MG63 (cell line): ENCODE measurements around the gene BLM. TPM values are rescaled to one million over a fixed set of nuclear protein-coding genes. Genes with fewer than 3 reads are reported as not detected.
A peak's percentile ranks its signal among the peaks of the same experiment; 100 is the strongest.
"Not testable (repeated sequence)": the region's sequence is repeated elsewhere in the genome, so short reads cannot be mapped to it uniquely, and the experiment has no call there.

ENCODE experiments used
- DNase-seq: peaks from one replicate; pipeline ENCODE4 v3.0.0-alpha.2; 2020
- H3K27me3 ChIP-seq: fragments of 250-450 bp; sonication (Bioruptor Pico); 2 replicates; pipeline ENCODE4 v1.5.1; 2020; ENCODE audit warnings: mild to moderate bottlenecking, moderate library complexity
- H3K36me3 ChIP-seq: fragments of 250-450 bp; sonication (Bioruptor Pico); 2 replicates; pipeline ENCODE4 v1.5.1; 2020; ENCODE audit warnings: mild to moderate bottlenecking, moderate library complexity
- H3K4me3 ChIP-seq: fragments of 250-450 bp; sonication (Bioruptor Pico); 2 replicates; pipeline ENCODE4 v1.5.1; 2020; ENCODE audit warnings: mild to moderate bottlenecking, moderate library complexity
- H3K9me3 ChIP-seq: fragments of 250-450 bp; sonication (Bioruptor Pico); 2 replicates; pipeline ENCODE4 v1.5.1; 2020; ENCODE audit warnings: mild to moderate bottlenecking, moderate library complexity
- total RNA-seq: library from RNA; depleted of rRNA; stranded (reverse); fragments of >200 nt; shearing (Covaris generic); gene quantifications from 2 replicates; pipeline ENCODE4 v1.2.3, GENCODE V29; 2014; ENCODE audit warnings: low replicate concordance

BLM gene
- total RNA-seq, 1 experiment from 2014 or later: 26.4 TPM

GRCh38 chr15:90708516-90708915 lies 8.6 kb upstream of the BLM start:
- no peaks in the 10 kb centered on the region for H3K9me3 ChIP-seq
- H3K27me3 ChIP-seq: no peaks in the 10 kb centered on the region
- DNase-seq: no peak
- H3K36me3 ChIP-seq: no peaks in the 10 kb centered on the region
- no peak overlapping the region for H3K4me3 ChIP-seq

GRCh38 chr15:90709278-90709677 lies 7.9 kb upstream of the BLM start:
- Histone ChIP-seq H3K4me3 (no peak overlapping the region), H3K36me3 (no peaks in the 10 kb centered on the region), H3K27me3 (no peaks in the 10 kb centered on the region), H3K9me3 (no peaks in the 10 kb centered on the region)
- no peak for DNase-seq

- Histone ChIP-seq H3K36me3 (no peaks in the 10 kb centered on the region), H3K9me3 (no peaks in the 10 kb centered on the region), H3K27me3 (no peaks in the 10 kb centered on the region), H3K4me3 (no peak overlapping the region)
- peak; percentile 15 for DNase-seq
These were observed 6.6 kb upstream of the BLM start for GRCh38 chr15:90710436-90711027.

GRCh38 chr15:90711418-90711824 lies 5.7 kb upstream of the BLM start:
- H3K4me3 ChIP-seq: no peak overlapping the region

GRCh38 chr15:90711842-90712241 lies 5.3 kb upstream of the BLM start:
- no peak for DNase-seq
- H3K4me3 ChIP-seq: no peak overlapping the region
- H3K27me3 ChIP-seq: no peaks in the 10 kb centered on the region
- peaks cover 5% of the 10 kb centered on the region for H3K9me3 ChIP-seq
- no peaks in the 10 kb centered on the region for H3K36me3 ChIP-seq

More at GRCh38 chr15:90711418-90711824, 5.7 kb upstream of the BLM start:
- Histone ChIP-seq H3K9me3 (peaks cover 5% of the 10 kb centered on the region), H3K27me3 (no peaks in the 10 kb centered on the region), H3K36me3 (no peaks in the 10 kb centered on the region)
- no peak for DNase-seq

GRCh38 chr15:90713081-90713480 lies 4.1 kb upstream of the BLM start:
- Histone ChIP-seq H3K27me3 (no peaks in the 10 kb centered on the region), H3K4me3 (no peak overlapping the region), H3K36me3 (no peaks in the 10 kb centered on the region), H3K9me3 (peaks cover 5% of the 10 kb centered on the region)
- DNase-seq: no peak

GRCh38 chr15:90716317-90716975 lies 700 bp upstream of the BLM start:
- Histone ChIP-seq H3K9me3 (peaks cover 5% of the 10 kb centered on the region), H3K27me3 (no peaks in the 10 kb centered on the region), H3K4me3 (peak overlapping the region; percentile 83), H3K36me3 (peaks cover 3% of the 10 kb centered on the region; the same call in 1 of the 2 replicates)
- no peak for DNase-seq

- peak overlapping the region; percentile 83 for H3K4me3 ChIP-seq
- H3K9me3 ChIP-seq: peaks cover 5% of the 10 kb centered on the region
- H3K27me3 ChIP-seq: no peaks in the 10 kb centered on the region
- no peak for DNase-seq
- H3K36me3 ChIP-seq: peaks cover 3% of the 10 kb centered on the region; the same call in 1 of the 2 replicates
These were observed 1.1 kb downstream of the BLM start for GRCh38 chr15:90718232-90718631.

GRCh38 chr15:90720131-90720530 lies 3.0 kb downstream of the BLM start:
- H3K9me3 ChIP-seq: peaks cover 5% of the 10 kb centered on the region
- H3K27me3 ChIP-seq: no peaks in the 10 kb centered on the region
- H3K4me3 ChIP-seq: no peak overlapping the region
- H3K36me3 ChIP-seq: peaks cover 8% of the 10 kb centered on the region; the same call in 1 of the 2 replicates
- DNase-seq: no peak

- Histone ChIP-seq H3K4me3 (no peak overlapping the region), H3K27me3 (no peaks in the 10 kb centered on the region), H3K9me3 (0 out of 2 replicates have a peak, but pooled peaks cover 4% of the 10 kb centered on the region), H3K36me3 (peaks cover 8% of the 10 kb centered on the region)
- no peak for DNase-seq
These were observed 12.1 kb downstream of the BLM start for GRCh38 chr15:90729261-90729660.

GRCh38 chr15:90730290-90730689 lies 13.1 kb downstream of the BLM start:
- peaks cover 3% of the 10 kb centered on the region for H3K36me3 ChIP-seq
- no peak overlapping the region for H3K4me3 ChIP-seq
- no peak for DNase-seq
- H3K27me3 ChIP-seq: no peaks in the 10 kb centered on the region
- 0 out of 2 replicates have a peak, but pooled peaks cover 4% of the 10 kb centered on the region for H3K9me3 ChIP-seq

GRCh38 chr15:90735923-90736322 lies 18.8 kb downstream of the BLM start:
- H3K27me3 ChIP-seq: no peaks in the 10 kb centered on the region
- 0 out of 2 replicates have a peak, but pooled peaks cover 4% of the 10 kb centered on the region for H3K9me3 ChIP-seq
- no peak overlapping the region for H3K4me3 ChIP-seq

GRCh38 chr15:90740545-90740944 lies 23.4 kb downstream of the BLM start:
- not testable (repeated sequence) for H3K27me3 ChIP-seq, H3K9me3 ChIP-seq, H3K36me3 ChIP-seq, DNase-seq, H3K4me3 ChIP-seq

More at GRCh38 chr15:90735923-90736322, 18.8 kb downstream of the BLM start:
- H3K36me3 ChIP-seq: no peaks in the 10 kb centered on the region; the same call in 1 of the 2 replicates
- no peak for DNase-seq

- Histone ChIP-seq H3K27me3 (no peaks in the 10 kb centered on the region), H3K36me3 (no peaks in the 10 kb centered on the region; the same call in 1 of the 2 replicates), H3K9me3 (no peaks in the 10 kb centered on the region), H3K4me3 (no peak overlapping the region)
- no peak for DNase-seq
These were observed 24.9 kb downstream of the BLM start for GRCh38 chr15:90742087-90742486.

- Histone ChIP-seq H3K36me3 (no peaks in the 10 kb centered on the region; the same call in 1 of the 2 replicates), H3K9me3 (no peaks in the 10 kb centered on the region), H3K27me3 (no peaks in the 10 kb centered on the region), H3K4me3 (no peak overlapping the region)
- no peak for DNase-seq
These were observed 26.3 kb downstream of the BLM start for GRCh38 chr15:90743407-90743806.

- no peak for DNase-seq
These were observed 27.7 kb downstream of the BLM start for GRCh38 chr15:90744759-90745402.

GRCh38 chr15:90749754-90750153 lies 32.6 kb downstream of the BLM start:
- H3K27me3 ChIP-seq: no peaks in the 10 kb centered on the region
- H3K36me3 ChIP-seq: peaks cover 13% of the 10 kb centered on the region
- no peak for DNase-seq

More at GRCh38 chr15:90744759-90745402, 27.7 kb downstream of the BLM start:
- H3K36me3 ChIP-seq: no peaks in the 10 kb centered on the region
- no peaks in the 10 kb centered on the region for H3K27me3 ChIP-seq
- no peaks in the 10 kb centered on the region for H3K9me3 ChIP-seq
- H3K4me3 ChIP-seq: no peak overlapping the region

More at GRCh38 chr15:90749754-90750153, 32.6 kb downstream of the BLM start:
- no peaks in the 10 kb centered on the region for H3K9me3 ChIP-seq
- H3K4me3 ChIP-seq: no peak overlapping the region
